Liver (tissue), 9 donors: ENCODE data around the gene DDX39B. TPM values are rescaled to one million over a fixed set of nuclear protein-coding genes. Genes with fewer than 3 reads are reported as not detected.
A peak's percentile ranks its signal among the peaks of the same experiment; 100 is the strongest.

Experiments
- DNase-seq: peaks from one replicate; pipeline ENCODE4 v3.0.0-alpha.2; 2017; ENCODE audit warnings: low spot score
- H3K27ac ChIP-seq, 2 donors: one replicate each; pipeline ENCODE4 v1.7.0; 2013; ENCODE audit warnings: inconsistent platforms in 2 of 2, low read length in 2 of 2, control low read depth in 1 of 2, low read depth in 1 of 2, mild to moderate bottlenecking in 1 of 2
- H3K27me3 ChIP-seq, 4 donors: one replicate each; pipeline versions ENCODE4 v1.6.1 to v1.7.0; 2013; ENCODE audit warnings: low read length in 3 of 4, inconsistent platforms in 1 of 4, mild to moderate bottlenecking in 1 of 4, moderate library complexity in 1 of 4; ENCODE audit not compliant: control insufficient read depth in 4 of 4, insufficient read depth in 4 of 4
- H3K36me3 ChIP-seq, 4 donors: one replicate each; pipeline versions ENCODE4 v1.6.1 to v1.7.0; 2013; ENCODE audit warnings: low read length in 3 of 4, mild to moderate bottlenecking in 3 of 4, low read depth in 1 of 4, moderate library complexity in 1 of 4; ENCODE audit not compliant: control insufficient read depth in 4 of 4, insufficient read depth in 3 of 4
- H3K4me1 ChIP-seq, 4 donors: one replicate each; pipeline versions ENCODE4 v1.6.1 to v1.7.0; 2013; ENCODE audit warnings: low read length in 3 of 4, mild to moderate bottlenecking in 3 of 4, moderate library complexity in 1 of 4; ENCODE audit not compliant: control insufficient read depth in 4 of 4, insufficient read depth in 4 of 4
- H3K4me3 ChIP-seq, 3 donors: one replicate each; pipeline versions ENCODE4 v1.6.1 to v1.7.0; 2013; ENCODE audit warnings: low read length in 3 of 3, control low read depth in 1 of 3, low read depth in 1 of 3, mild to moderate bottlenecking in 1 of 3
- H3K9ac ChIP-seq, 2 donors: one replicate each; pipeline ENCODE4 v1.7.0; 2013; ENCODE audit warnings: low read length in 2 of 2, mild to moderate bottlenecking in 2 of 2, moderate library complexity in 2 of 2, control low read depth in 1 of 2, low read depth in 1 of 2
- H3K9me3 ChIP-seq, 4 donors: one replicate each; pipeline versions ENCODE4 v1.6.1 to v1.7.0; 2013; ENCODE audit warnings: low read length in 3 of 4; ENCODE audit not compliant: control insufficient read depth in 4 of 4
- EGR1 ChIP-seq, 2 donors: IDR thresholded peaks; 2 replicates each; pipeline ENCODE4 v1.6.1; 2016 to 2018; ENCODE audit warnings: antibody characterized with exemption in 2 of 2, low read depth in 2 of 2
- FOXA1 ChIP-seq: IDR thresholded peaks from 2 replicates; pipeline ENCODE4 v1.6.1; 2016; ENCODE audit warnings: antibody characterized with exemption
- FOXA2 ChIP-seq: IDR thresholded peaks from 2 replicates; pipeline ENCODE4 v1.6.1; 2016; ENCODE audit warnings: antibody characterized with exemption
- GABPA ChIP-seq, 2 donors: IDR thresholded peaks in 1 of 2; conservative IDR thresholded peaks in 1 of 2; 2 replicates each; pipeline ENCODE4 v1.6.1; 2016; ENCODE audit warnings: antibody characterized with exemption in 2 of 2, mild to moderate bottlenecking in 1 of 2, moderate library complexity in 1 of 2
- HNF4A ChIP-seq, 2 donors: conservative IDR thresholded peaks; 2 replicates each; pipeline ENCODE4 v1.6.1; 2016; ENCODE audit warnings: antibody characterized with exemption in 2 of 2, mild to moderate bottlenecking in 2 of 2
- HNF4G ChIP-seq: IDR thresholded peaks from 2 replicates; pipeline ENCODE4 v1.6.1; 2016; ENCODE audit warnings: antibody characterized with exemption
- JUND ChIP-seq, 2 donors: IDR thresholded peaks; 2 replicates each; pipeline ENCODE4 v1.6.1; 2016; ENCODE audit warnings: antibody characterized with exemption in 2 of 2
- NR2F2 ChIP-seq: IDR thresholded peaks from 2 replicates; pipeline ENCODE4 v1.6.1; 2016; ENCODE audit warnings: antibody characterized with exemption
- RAD21 ChIP-seq, 2 donors: IDR thresholded peaks; 2 replicates each; pipeline ENCODE4 v1.6.1; 2016; ENCODE audit warnings: antibody characterized with exemption in 2 of 2, mild to moderate bottlenecking in 2 of 2
- RXRA ChIP-seq, 2 donors: IDR thresholded peaks; 2 replicates each; pipeline ENCODE4 v1.6.1; 2017 to 2018; ENCODE audit warnings: antibody characterized with exemption in 2 of 2, mild to moderate bottlenecking in 1 of 2
- SP1 ChIP-seq: IDR thresholded peaks from 2 replicates; pipeline ENCODE4 v1.6.1; 2018; ENCODE audit warnings: antibody characterized with exemption, mild to moderate bottlenecking
- TAF1 ChIP-seq: conservative IDR thresholded peaks from 2 replicates; pipeline ENCODE4 v1.6.1; 2016; ENCODE audit warnings: antibody characterized with exemption, mild to moderate bottlenecking
- YY1 ChIP-seq: IDR thresholded peaks from 2 replicates; pipeline ENCODE4 v1.6.1; 2016; ENCODE audit warnings: antibody characterized with exemption, mild to moderate bottlenecking
- WGBS: extraction: QIAGEN DNeasy Blood & Tissue Kit; methylation state at CpG from one replicate; pipeline ENCODE4 v1.1.7; 2013; 5-methylcytosine and 5-hydroxymethylcytosine counted together
- polyA plus RNA-seq, 2 donors: library from polyadenylated mRNA; stranded (reverse) in 1 of 2; unstranded in 1 of 2; fragments of 200-250 nt in 1 of 2; fragments of >200 nt in 1 of 2; fragmentation: Nextera tagmentation in 1 of 2; extraction: Ambion mirVana in 1 of 2; gene quantifications; one replicate each; pipeline versions ENCODE4 v1.2.1 to v1.2.3, GENCODE V29; 2013 to 2015
- total RNA-seq, 2 donors: library from RNA; depleted of rRNA; stranded (reverse); fragments of >200 nt; gene quantifications; one replicate each; pipeline ENCODE4 v1.2.3, GENCODE V29; 2014
- TF ChIP-seq, protein P1 (sequence below): IDR thresholded peaks from 2 replicates; pipeline ENCODE4 v1.6.1; 2016; ENCODE audit warnings: antibody characterized with exemption
- TF ChIP-seq, protein P2 (sequence below): IDR thresholded peaks from 2 replicates; pipeline ENCODE4 v1.6.1; 2016; ENCODE audit warnings: antibody characterized with exemption
- TF ChIP-seq, protein P3 (sequence below): fragments of 150-350 bp; IDR thresholded peaks from 2 replicates; pipeline ENCODE4 v1.5.1; 2017; ENCODE audit warnings: improper control_type of control experiment, low read depth, low read length; ENCODE audit not compliant: missing input control
- TF ChIP-seq, protein P4 (sequence below): IDR thresholded peaks from 2 replicates; pipeline ENCODE4 v1.6.1; 2016; ENCODE audit warnings: antibody characterized with exemption
- TF ChIP-seq, protein P5 (sequence below): IDR thresholded peaks from 2 replicates; pipeline ENCODE4 v1.6.1; 2016; ENCODE audit warnings: antibody characterized with exemption, mild to moderate bottlenecking
- donor health status: healthy.
- donor health status: healthy.
- donor health status: healthy.
- donor health status: healthy.
- donor health status: healthy.

The DDX39B gene
- total and polyA plus RNA-seq, 4 donors, result 75.0 to 254 (median 135) TPM

DNA sequence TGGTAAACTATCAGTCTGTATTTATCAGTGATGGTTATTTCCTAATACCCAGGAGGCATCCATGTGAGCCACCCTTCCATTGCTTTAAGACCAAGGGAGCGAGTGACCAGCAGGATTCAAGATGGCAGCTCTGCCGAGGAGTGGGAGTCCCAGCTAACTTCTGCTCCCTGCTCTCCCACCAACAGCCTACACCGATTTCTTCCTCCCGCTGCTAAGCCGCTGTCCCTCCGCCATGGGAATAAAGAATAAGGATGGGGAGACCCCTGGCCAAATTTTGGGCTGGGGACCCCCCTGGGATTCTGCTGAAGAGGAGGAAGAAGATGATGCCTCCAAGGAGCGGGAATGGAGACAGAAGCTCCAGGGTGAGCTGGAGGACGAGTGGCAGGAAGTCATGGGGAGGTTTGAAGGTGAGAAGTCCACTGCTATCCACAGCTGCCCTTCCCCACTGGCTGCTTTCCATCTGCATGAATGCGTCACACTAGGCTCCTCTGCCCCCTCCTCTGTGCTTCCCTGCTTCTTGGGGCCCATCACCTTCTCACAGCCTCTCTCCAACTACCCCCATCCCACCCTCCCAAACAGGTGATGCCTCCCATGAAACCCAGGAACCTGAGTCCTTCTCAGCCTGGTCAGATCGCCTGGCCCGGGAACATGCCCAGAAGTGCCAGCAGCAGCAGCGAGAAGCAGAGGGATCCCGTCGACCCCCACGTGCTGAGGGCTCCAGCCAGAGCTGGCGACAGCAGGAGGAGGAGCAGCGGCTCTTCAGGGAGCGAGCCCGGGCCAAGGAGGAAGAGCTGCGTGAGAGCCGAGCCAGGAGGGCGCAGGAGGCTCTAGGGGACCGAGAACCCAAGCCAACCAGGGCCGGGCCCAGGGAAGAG, 15.9 kb upstream of the DDX39B start:
- H3K4me3 ChIP-seq, result no peak overlapping the region
- 79% methylated on average over 24 of the region's 24 CpGs for WGBS
- peaks cover 0 to 22% (median 7%) of the 10 kb centered on the region in 4 donors for H3K4me1 ChIP-seq
- no peaks in the 10 kb centered on the region for H3K27me3 ChIP-seq
- no peak for TF ChIP-seq FOXA1
- TF ChIP-seq, protein P1, sequence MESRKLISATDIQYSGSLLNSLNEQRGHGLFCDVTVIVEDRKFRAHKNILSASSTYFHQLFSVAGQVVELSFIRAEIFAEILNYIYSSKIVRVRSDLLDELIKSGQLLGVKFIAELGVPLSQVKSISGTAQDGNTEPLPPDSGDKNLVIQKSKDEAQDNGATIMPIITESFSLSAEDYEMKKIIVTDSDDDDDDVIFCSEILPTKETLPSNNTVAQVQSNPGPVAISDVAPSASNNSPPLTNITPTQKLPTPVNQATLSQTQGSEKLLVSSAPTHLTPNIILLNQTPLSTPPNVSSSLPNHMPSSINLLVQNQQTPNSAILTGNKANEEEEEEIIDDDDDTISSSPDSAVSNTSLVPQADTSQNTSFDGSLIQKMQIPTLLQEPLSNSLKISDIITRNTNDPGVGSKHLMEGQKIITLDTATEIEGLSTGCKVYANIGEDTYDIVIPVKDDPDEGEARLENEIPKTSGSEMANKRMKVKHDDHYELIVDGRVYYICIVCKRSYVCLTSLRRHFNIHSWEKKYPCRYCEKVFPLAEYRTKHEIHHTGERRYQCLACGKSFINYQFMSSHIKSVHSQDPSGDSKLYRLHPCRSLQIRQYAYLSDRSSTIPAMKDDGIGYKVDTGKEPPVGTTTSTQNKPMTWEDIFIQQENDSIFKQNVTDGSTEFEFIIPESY, result no peak
- no peak for TF ChIP-seq JUND (IDR thresholded peaks at IDR 0.05)
- TF ChIP-seq, protein P2, sequence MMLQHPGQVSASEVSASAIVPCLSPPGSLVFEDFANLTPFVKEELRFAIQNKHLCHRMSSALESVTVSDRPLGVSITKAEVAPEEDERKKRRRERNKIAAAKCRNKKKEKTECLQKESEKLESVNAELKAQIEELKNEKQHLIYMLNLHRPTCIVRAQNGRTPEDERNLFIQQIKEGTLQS, result no peak
- no peak for TF ChIP-seq RAD21 (IDR thresholded peaks at IDR 0.05)
- no peak for TF ChIP-seq HNF4G
- TF ChIP-seq, protein P3, sequence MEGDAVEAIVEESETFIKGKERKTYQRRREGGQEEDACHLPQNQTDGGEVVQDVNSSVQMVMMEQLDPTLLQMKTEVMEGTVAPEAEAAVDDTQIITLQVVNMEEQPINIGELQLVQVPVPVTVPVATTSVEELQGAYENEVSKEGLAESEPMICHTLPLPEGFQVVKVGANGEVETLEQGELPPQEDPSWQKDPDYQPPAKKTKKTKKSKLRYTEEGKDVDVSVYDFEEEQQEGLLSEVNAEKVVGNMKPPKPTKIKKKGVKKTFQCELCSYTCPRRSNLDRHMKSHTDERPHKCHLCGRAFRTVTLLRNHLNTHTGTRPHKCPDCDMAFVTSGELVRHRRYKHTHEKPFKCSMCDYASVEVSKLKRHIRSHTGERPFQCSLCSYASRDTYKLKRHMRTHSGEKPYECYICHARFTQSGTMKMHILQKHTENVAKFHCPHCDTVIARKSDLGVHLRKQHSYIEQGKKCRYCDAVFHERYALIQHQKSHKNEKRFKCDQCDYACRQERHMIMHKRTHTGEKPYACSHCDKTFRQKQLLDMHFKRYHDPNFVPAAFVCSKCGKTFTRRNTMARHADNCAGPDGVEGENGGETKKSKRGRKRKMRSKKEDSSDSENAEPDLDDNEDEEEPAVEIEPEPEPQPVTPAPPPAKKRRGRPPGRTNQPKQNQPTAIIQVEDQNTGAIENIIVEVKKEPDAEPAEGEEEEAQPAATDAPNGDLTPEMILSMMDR, result no peak
- TF ChIP-seq NR2F2, result no peak
- TF ChIP-seq YY1, result no peak
- TF ChIP-seq FOXA2, result no peak
- no peak for TF ChIP-seq EGR1 (IDR thresholded peaks at IDR 0.05; ENCODE audit: low read depth in 2 of 2)
- no peak for TF ChIP-seq GABPA (IDR thresholded peaks at IDR 0.05 in 1 of 2, conservative IDR thresholded peaks at IDR 0.05 in 1 of 2)
- no peak for TF ChIP-seq SP1
- no peak for TF ChIP-seq HNF4A (conservative IDR thresholded peaks at IDR 0.05)
- no peak for TF ChIP-seq TAF1
- TF ChIP-seq, protein P4, sequence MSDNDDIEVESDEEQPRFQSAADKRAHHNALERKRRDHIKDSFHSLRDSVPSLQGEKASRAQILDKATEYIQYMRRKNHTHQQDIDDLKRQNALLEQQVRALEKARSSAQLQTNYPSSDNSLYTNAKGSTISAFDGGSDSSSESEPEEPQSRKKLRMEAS, result no peak
- no peak for TF ChIP-seq RXRA (IDR thresholded peaks at IDR 0.05)
- TF ChIP-seq, protein P5, sequence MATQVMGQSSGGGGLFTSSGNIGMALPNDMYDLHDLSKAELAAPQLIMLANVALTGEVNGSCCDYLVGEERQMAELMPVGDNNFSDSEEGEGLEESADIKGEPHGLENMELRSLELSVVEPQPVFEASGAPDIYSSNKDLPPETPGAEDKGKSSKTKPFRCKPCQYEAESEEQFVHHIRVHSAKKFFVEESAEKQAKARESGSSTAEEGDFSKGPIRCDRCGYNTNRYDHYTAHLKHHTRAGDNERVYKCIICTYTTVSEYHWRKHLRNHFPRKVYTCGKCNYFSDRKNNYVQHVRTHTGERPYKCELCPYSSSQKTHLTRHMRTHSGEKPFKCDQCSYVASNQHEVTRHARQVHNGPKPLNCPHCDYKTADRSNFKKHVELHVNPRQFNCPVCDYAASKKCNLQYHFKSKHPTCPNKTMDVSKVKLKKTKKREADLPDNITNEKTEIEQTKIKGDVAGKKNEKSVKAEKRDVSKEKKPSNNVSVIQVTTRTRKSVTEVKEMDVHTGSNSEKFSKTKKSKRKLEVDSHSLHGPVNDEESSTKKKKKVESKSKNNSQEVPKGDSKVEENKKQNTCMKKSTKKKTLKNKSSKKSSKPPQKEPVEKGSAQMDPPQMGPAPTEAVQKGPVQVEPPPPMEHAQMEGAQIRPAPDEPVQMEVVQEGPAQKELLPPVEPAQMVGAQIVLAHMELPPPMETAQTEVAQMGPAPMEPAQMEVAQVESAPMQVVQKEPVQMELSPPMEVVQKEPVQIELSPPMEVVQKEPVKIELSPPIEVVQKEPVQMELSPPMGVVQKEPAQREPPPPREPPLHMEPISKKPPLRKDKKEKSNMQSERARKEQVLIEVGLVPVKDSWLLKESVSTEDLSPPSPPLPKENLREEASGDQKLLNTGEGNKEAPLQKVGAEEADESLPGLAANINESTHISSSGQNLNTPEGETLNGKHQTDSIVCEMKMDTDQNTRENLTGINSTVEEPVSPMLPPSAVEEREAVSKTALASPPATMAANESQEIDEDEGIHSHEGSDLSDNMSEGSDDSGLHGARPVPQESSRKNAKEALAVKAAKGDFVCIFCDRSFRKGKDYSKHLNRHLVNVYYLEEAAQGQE, result no peak
- H3K27ac ChIP-seq, result peak overlapping the region; percentile 55 to 84
- DNase-seq, result no peak
- no peak overlapping the region for H3K9ac ChIP-seq
- peaks cover 6 to 14% (median 11%) of the 10 kb centered on the region in 4 donors for H3K36me3 ChIP-seq
- no peaks in the 10 kb centered on the region for H3K9me3 ChIP-seq
